H1 (cell line): Measurements from ENCODE around the gene PLN. TPM values are rescaled to one million over a fixed set of nuclear protein-coding genes. Genes with fewer than 3 reads are reported as not detected.

Source experiments
- CTCF ChIA-PET: fragments of 300-600 bp; sonication (Branson Sonifier 250); formaldehyde crosslinking; loops from one replicate; lab custom pipeline; 2021; ENCODE audit not compliant: partially characterized antibody; lab: Charles Lee
- POLR2A ChIA-PET: fragments of 300-600 bp; sonication (Branson Sonifier 250); formaldehyde crosslinking; loops from one replicate; lab custom pipeline; 2021; ENCODE audit warnings: inconsistent platforms; ENCODE audit not compliant: partially characterized antibody; lab: Charles Lee
- DNase-seq, 2 experiments: peaks; one replicate each; pipeline versions ENCODE4 v3.0.0 to v3.0.0-alpha.2; 2010 to 2022; ENCODE audit warnings: low spot score in 2 of 2, low read depth in 1 of 2, mixed read lengths in 1 of 2
- FAIRE-seq: peaks from 2 replicates; lab custom pipeline; 2011; peaks lifted over from hg19 to GRCh38; lab: Jason Lieb, UNC
- H2AFZ ChIP-seq: 2 replicates; pipeline ENCODE4 v1.8.1; 2012; ENCODE audit warnings: low read length, inconsistent platforms
- H2AK5ac ChIP-seq: 2 replicates; pipeline ENCODE4 v1.6.1; 2013; ENCODE audit warnings: low read depth, low read length
- H2BK120ac ChIP-seq: replicated peaks from 2 replicates; pipeline ENCODE3; 2013; ENCODE audit warnings: low read depth, low read length, inconsistent platforms
- H2BK12ac ChIP-seq: 2 replicates; pipeline ENCODE4 v1.6.1; 2013; ENCODE audit warnings: low read depth, low read length
- H2BK15ac ChIP-seq: 2 replicates; pipeline ENCODE4 v1.6.1; 2013; ENCODE audit warnings: low read length
- H2BK20ac ChIP-seq: 2 replicates; pipeline ENCODE4 v1.6.1; 2013; ENCODE audit warnings: low read length
- H2BK5ac ChIP-seq: 2 replicates; pipeline ENCODE4 v1.6.1; 2013; ENCODE audit warnings: low read depth, low read length
- H3K14ac ChIP-seq: 2 replicates; pipeline ENCODE4 v1.6.1; 2013; ENCODE audit warnings: inconsistent platforms; ENCODE audit not compliant: insufficient read length
- H3K18ac ChIP-seq: 2 replicates; pipeline ENCODE4 v1.6.1; 2013; ENCODE audit warnings: low read length; ENCODE audit errors: extremely low read depth
- H3K23ac ChIP-seq: 2 replicates; pipeline ENCODE4 v1.6.1; 2013; ENCODE audit warnings: inconsistent platforms; ENCODE audit not compliant: insufficient read length
- H3K23me2 ChIP-seq: 2 replicates; pipeline ENCODE4 v1.6.1; 2013; ENCODE audit warnings: low read depth, low read length
- H3K27ac ChIP-seq: 2 replicates; pipeline ENCODE4 v1.6.1; 2011; ENCODE audit warnings: low read depth, low read length, inconsistent platforms
- H3K27me3 ChIP-seq, 4 experiments: replicated peaks in 1 of 4; 1 replicate in 1 of 4; 2 replicates in 3 of 4; pipeline versions ENCODE4 v1.6.1 to v1.8.1; 2011 to 2013; ENCODE audit warnings: low read length in 3 of 4, mild to moderate bottlenecking in 3 of 4, inconsistent platforms in 2 of 4, mixed read lengths in 2 of 4, moderate library complexity in 1 of 4; ENCODE audit not compliant: control insufficient read depth in 3 of 4, insufficient read depth in 3 of 4; ENCODE audit errors: extremely low read depth in 1 of 4
- H3K36me3 ChIP-seq, 4 experiments: 2 replicates each; pipeline versions ENCODE4 v1.6.1 to v1.8.1; 2011 to 2013; ENCODE audit warnings: mild to moderate bottlenecking in 4 of 4, low read length in 3 of 4, moderate library complexity in 2 of 4, control low read depth in 1 of 4, inconsistent platforms in 1 of 4; ENCODE audit not compliant: insufficient read depth in 4 of 4, control insufficient read depth in 2 of 4
- H3K4ac ChIP-seq: replicated peaks from 2 replicates; pipeline ENCODE3; 2013; ENCODE audit warnings: low read length, low read depth, mixed read lengths, inconsistent platforms; ENCODE audit not compliant: insufficient read length
- H3K4me1 ChIP-seq, 4 experiments: replicated peaks in 1 of 4; 1 replicate in 1 of 4; 2 replicates in 3 of 4; pipeline versions ENCODE4 v1.6.1 to v1.8.1; 2011 to 2013; ENCODE audit warnings: low read length in 3 of 4, inconsistent platforms in 2 of 4, mixed read lengths in 1 of 4; ENCODE audit not compliant: insufficient read depth in 4 of 4, control insufficient read depth in 3 of 4
- H3K4me2 ChIP-seq, 2 experiments: 2 replicates each; pipeline versions ENCODE4 v1.6.1 to v1.8.1; 2011 to 2013; ENCODE audit warnings: low read depth in 2 of 2, low read length in 2 of 2, control low read depth in 1 of 2, inconsistent platforms in 1 of 2, mild to moderate bottlenecking in 1 of 2; ENCODE audit not compliant: insufficient read depth in 1 of 2
- H3K4me3 ChIP-seq, 4 experiments: fragments of 200-600, 300-600 bp in 1 of 4; sonication (generic), shearing (Covaris generic), sonication (Bioruptor Twin) in 1 of 4; 2 replicates each; pipeline versions ENCODE4 v1.5.1 to v1.8.1; 2011 to 2016; ENCODE audit warnings: low read length in 4 of 4, low read depth in 3 of 4, control low read depth in 2 of 4, inconsistent platforms in 2 of 4, mild to moderate bottlenecking in 2 of 4, mixed read lengths in 1 of 4, moderate library complexity in 1 of 4; ENCODE audit not compliant: insufficient read depth in 2 of 4; ENCODE audit errors: extremely low read depth in 1 of 4
- H3K56ac ChIP-seq: replicated peaks from 2 replicates; pipeline ENCODE3; 2013; ENCODE audit warnings: low read depth, mild to moderate bottlenecking, mixed read lengths, low read length, inconsistent platforms; ENCODE audit not compliant: insufficient read length
- H3K79me1 ChIP-seq: 2 replicates; pipeline ENCODE4 v1.6.1; 2013; ENCODE audit warnings: low read depth, low read length, control low read depth
- H3K79me2 ChIP-seq, 2 experiments: 2 replicates each; pipeline versions ENCODE4 v1.6.1 to v1.8.1; 2012 to 2013; ENCODE audit warnings: low read length in 2 of 2, mild to moderate bottlenecking in 2 of 2, inconsistent platforms in 1 of 2; ENCODE audit not compliant: insufficient read depth in 2 of 2, control insufficient read depth in 1 of 2
- H3K9ac ChIP-seq, 4 experiments: replicated peaks in 1 of 4; 1 replicate in 1 of 4; 2 replicates in 3 of 4; pipeline versions ENCODE4 v1.6.1 to v1.8.1; 2011 to 2013; ENCODE audit warnings: low read depth in 3 of 4, low read length in 3 of 4, control low read depth in 2 of 4, mild to moderate bottlenecking in 2 of 4, moderate library complexity in 2 of 4, inconsistent platforms in 1 of 4; ENCODE audit errors: extremely low read depth in 1 of 4
- H3K9me3 ChIP-seq, 2 experiments: 2 replicates each; pipeline versions ENCODE4 v1.6.1 to v1.8.1; 2012 to 2013; ENCODE audit warnings: mild to moderate bottlenecking in 2 of 2, moderate library complexity in 2 of 2, control low read depth in 1 of 2, inconsistent platforms in 1 of 2, low read depth in 1 of 2, low read length in 1 of 2, mixed read lengths in 1 of 2; ENCODE audit not compliant: insufficient read depth in 2 of 2
- H4K20me1 ChIP-seq, 2 experiments: replicated peaks in 1 of 2; 2 replicates each; pipeline versions ENCODE3 to v1.8.1; 2011 to 2013; ENCODE audit warnings: inconsistent platforms in 2 of 2, low read length in 2 of 2, mild to moderate bottlenecking in 1 of 2; ENCODE audit not compliant: insufficient read depth in 2 of 2, control insufficient read depth in 1 of 2
- H4K5ac ChIP-seq: 2 replicates; pipeline ENCODE4 v1.6.1; 2013; ENCODE audit warnings: low read length, low read depth, mixed read lengths, inconsistent platforms; ENCODE audit not compliant: insufficient read length
- H4K8ac ChIP-seq: 2 replicates; pipeline ENCODE4 v1.8.0; 2013; ENCODE audit warnings: mild to moderate bottlenecking, moderate library complexity, low read length, inconsistent platforms; ENCODE audit not compliant: insufficient read depth; ENCODE audit errors: extremely low read depth
- H4K91ac ChIP-seq: replicated peaks from 2 replicates; pipeline ENCODE3; 2013; ENCODE audit warnings: low read length, mixed read lengths, inconsistent platforms; ENCODE audit not compliant: insufficient read length
- CTCF ChIP-seq, 3 experiments: IDR thresholded peaks; 1 replicate in 2 of 3; 2 replicates in 1 of 3; pipeline versions ENCODE4 v1.5.1 to v1.6.1; 2011; ENCODE audit warnings: low read length in 3 of 3, mild to moderate bottlenecking in 3 of 3, inconsistent platforms in 2 of 3, low read depth in 1 of 3, moderate library complexity in 1 of 3; ENCODE audit not compliant: insufficient read depth in 1 of 3; ENCODE audit errors: control extremely low read depth in 1 of 3
- RAD21 ChIP-seq, 2 experiments: IDR thresholded peaks in 1 of 2; conservative IDR thresholded peaks in 1 of 2; 2 replicates each; pipeline ENCODE4 v1.6.1; 2011; ENCODE audit warnings: low read depth in 2 of 2, low read length in 2 of 2, improper control_type of control experiment in 1 of 2, inconsistent platforms in 1 of 2, mild to moderate bottlenecking in 1 of 2, moderate library complexity in 1 of 2
- SP2 ChIP-seq: IDR thresholded peaks from 2 replicates; pipeline ENCODE4 v1.6.1; 2012; ENCODE audit warnings: mild to moderate bottlenecking, low read length, inconsistent platforms
- WGBS, 2 experiments: shearing (Covaris generic) in 1 of 2; methylation state at CpG; one replicate each; pipeline versions ENCODE4 v1.1.6 to v1.1.7; 2013 to 2015; ENCODE audit warnings: low lambda C conversion rate in 2 of 2, mixed read lengths in 2 of 2, inconsistent platforms in 1 of 2, low coverage in 1 of 2, missing lambda C conversion rate in 1 of 2; ENCODE audit not compliant: insufficient replicate concordance in 2 of 2, insufficient coverage in 1 of 2, insufficient read length in 1 of 2; ENCODE audit errors: extremely low coverage in 1 of 2, missing lambda C conversion rate in 1 of 2; 5-methylcytosine and 5-hydroxymethylcytosine counted together
- polyA plus RNA-seq, 7 experiments: library from polyadenylated mRNA; depleted of rRNA in 3 of 7; stranded (reverse) in 5 of 7; unstranded in 2 of 7; fragments of >200 nt in 5 of 7; fragments of 200-250 nt in 2 of 7; gene quantifications; 1 replicate in 5 of 7; 2 replicates in 1 of 7; 4 replicates in 1 of 7; pipeline versions ENCODE4 v1.2.1 to v1.2.3, GENCODE V29; 2011 to 2013; ENCODE audit warnings: missing spikeins in 2 of 7, mixed read lengths in 2 of 7
- total RNA-seq: library from RNA; stranded (reverse); fragmentation: NEBNext Ultra II Directional; extraction: Animal tissue kit (Norgen Biotek cat#: 25700); gene quantifications from 2 replicates; pipeline ENCODE4 v1.2.1, GENCODE V29; 2021

The PLN gene
- total and polyA plus RNA-seq, 2 of the 8 experiments (the other 6 are each of a cell fraction or from before 2014, with no cell fraction given) = not detected

GRCh38 chr6:118509009-118509617 lies 39.0 kb upstream of the PLN start:
- Histone ChIP-seq H3K23ac (no peak overlapping the region), H3K9me3 (no peaks in the 10 kb centered on the region), H3K36me3 (no peaks in the 10 kb centered on the region), H3K27me3 (no peaks in the 10 kb centered on the region), H3K9ac (no peak overlapping the region), H3K18ac (no peak overlapping the region), H3K79me2 (no peaks in the 10 kb centered on the region; a peak in 1 of 4 replicates), H3K4ac (no peak overlapping the region), H3K27ac (no peak overlapping the region), H3K14ac (no peak overlapping the region), H2BK15ac (no peak overlapping the region), H3K4me3 (no peak overlapping the region), H4K5ac (no peak overlapping the region), H3K56ac (no peak overlapping the region), H2AFZ (no peak overlapping the region), H3K4me1 (peaks cover 0 to 4% (median 0%) of the 10 kb centered on the region in 4 experiments; a peak in 1 of 7 replicates), H2AK5ac (no peak overlapping the region), H4K8ac (no peak overlapping the region), H2BK20ac (no peak overlapping the region), H4K91ac (no peak overlapping the region), H2BK120ac (no peak overlapping the region), H3K4me2 (no peak overlapping the region), H2BK12ac (no peak overlapping the region), H2BK5ac (no peak overlapping the region), H4K20me1 (no peaks in the 10 kb centered on the region), H3K79me1 (peaks cover 2% of the 10 kb centered on the region), H3K23me2 (no peaks in the 10 kb centered on the region)
- ChIA-PET CTCF (interaction anchor here (5.2 kb wide), 1 partner anchor 225 kb away, joined by 52 read pairs; no protein-coding TSS in a partner anchor), POLR2A (no interaction called here)
- TF ChIP-seq RAD21 (IDR thresholded peaks at IDR 0.05 in 1 of 2, conservative IDR thresholded peaks at IDR 0.05 in 1 of 2; ENCODE audit: low read depth in 2 of 2, low read length in 2 of 2) (peak; percentile 71 to 72), CTCF (IDR thresholded peaks at IDR 0.05; ENCODE audit: control extremely low read depth in 1 of 3, insufficient read depth in 1 of 3, low read depth in 1 of 3, low read length in 3 of 3) (peak in 2 of 3 experiments; percentile 45 to 48; a peak in 3 of 4 replicates), SP2 (no peak)
- 53% methylated on average over 3 of the region's 3 CpGs; no CpG with 5 or more reads in 1 of the 2 experiments for WGBS, 2 experiments
- FAIRE-seq (no peak), DNase-seq (no peak)
